ENCODE data around the gene COL12A1.
"Not testable (repeated sequence)": the region's sequence is repeated elsewhere in the genome, so short reads cannot be mapped to it uniquely, and the experiment has no call there.

Gene COL12A1

GRCh38 chr6:75213112-75213511 is 7.3 kb upstream of the COL12A1 start:
- DNase-seq (ENCODE audit: low read depth, low spot score), result no peak

- DNase-seq (ENCODE audit: low read depth, low spot score), result no peak
Observed at GRCh38 chr6:75211920-75212590, 6.2 kb upstream of the COL12A1 start.

GRCh38 chr6:75210885-75211739 is 5.3 kb upstream of the COL12A1 start:
- peak; percentile 42 for DNase-seq (ENCODE audit: low read depth, low spot score)

GRCh38 chr6:75209184-75209723 is 3.4 kb upstream of the COL12A1 start:
- DNase-seq (ENCODE audit: low read depth, low spot score), result no peak

- peak; percentile 65 for DNase-seq (ENCODE audit: low read depth, low spot score)
Observed at GRCh38 chr6:75208298-75209183, 2.7 kb upstream of the COL12A1 start.

GRCh38 chr6:75206576-75207342 is 906 bp upstream of the COL12A1 start:
- DNase-seq (ENCODE audit: low read depth, low spot score), result no peak

GRCh38 chr6:75204959-75205775 is 686 bp downstream of the COL12A1 start:
- DNase-seq (ENCODE audit: low read depth, low spot score), result no peak

GRCh38 chr6:75204217-75204958 is 1.5 kb downstream of the COL12A1 start:
- no peak for DNase-seq (ENCODE audit: low read depth, low spot score)

GRCh38 chr6:75203721-75204120 is 2.1 kb downstream of the COL12A1 start:
- no peak for DNase-seq (ENCODE audit: low read depth, low spot score)

- no peak for DNase-seq (ENCODE audit: low read depth, low spot score)
Observed at GRCh38 chr6:75202676-75203131, 3.1 kb downstream of the COL12A1 start.

GRCh38 chr6:75201901-75202672 is 3.8 kb downstream of the COL12A1 start:
- DNase-seq (ENCODE audit: low read depth, low spot score), result no peak

- no peak for DNase-seq (ENCODE audit: low read depth, low spot score)
Observed at GRCh38 chr6:75201021-75201420, 4.8 kb downstream of the COL12A1 start.

GRCh38 chr6:75199889-75200288 is 6.0 kb downstream of the COL12A1 start:
- no peak for DNase-seq (ENCODE audit: low read depth, low spot score)

GRCh38 chr6:75196081-75196687 is 9.7 kb downstream of the COL12A1 start:
- no peak for DNase-seq (ENCODE audit: low read depth, low spot score)

- DNase-seq (ENCODE audit: low read depth, low spot score), result no peak
Observed at GRCh38 chr6:75188221-75188925, 17.5 kb downstream of the COL12A1 start.

- DNase-seq (ENCODE audit: low read depth, low spot score), result not testable (repeated sequence)
Observed at GRCh38 chr6:75186581-75186980, 19.3 kb downstream of the COL12A1 start.

GRCh38 chr6:75183099-75183541 is 22.7 kb downstream of the COL12A1 start:
- DNase-seq (ENCODE audit: low read depth, low spot score), result no peak
